Mucosa of rectum (tissue), 2 donors: ENCODE results near the gene LPP.
A peak's percentile ranks its signal among the peaks of the same experiment; 100 is the strongest.

Source experiments
- H3K27ac ChIP-seq, 2 donors: one replicate each; pipeline ENCODE4 v1.7.0; 2013; ENCODE audit warnings: inconsistent platforms in 2 of 2, low read depth in 2 of 2, low read length in 2 of 2
- H3K27me3 ChIP-seq, 2 donors: one replicate each; pipeline ENCODE4 v1.7.0; 2013; ENCODE audit warnings: low read length in 2 of 2; ENCODE audit not compliant: control insufficient read depth in 2 of 2, insufficient read depth in 2 of 2
- H3K36me3 ChIP-seq, 2 donors: one replicate each; pipeline ENCODE4 v1.7.0; 2013; ENCODE audit warnings: low read length in 2 of 2; ENCODE audit not compliant: control insufficient read depth in 2 of 2, insufficient read depth in 2 of 2
- H3K4me1 ChIP-seq, 2 donors: one replicate each; pipeline ENCODE4 v1.7.0; 2013; ENCODE audit warnings: low read length in 2 of 2, mild to moderate bottlenecking in 1 of 2; ENCODE audit not compliant: control insufficient read depth in 2 of 2, insufficient read depth in 2 of 2
- H3K4me3 ChIP-seq, 2 donors: one replicate each; pipeline ENCODE4 v1.7.0; 2013; ENCODE audit warnings: low read length in 2 of 2
- H3K9ac ChIP-seq, 2 donors: one replicate each; pipeline ENCODE4 v1.7.0; 2013; ENCODE audit warnings: low read length in 2 of 2, low read depth in 1 of 2, mild to moderate bottlenecking in 1 of 2
- H3K9me3 ChIP-seq, 2 donors: one replicate each; pipeline ENCODE4 v1.7.0; 2013; ENCODE audit warnings: low read length in 2 of 2; ENCODE audit not compliant: control insufficient read depth in 2 of 2
- donor health status: healthy.
- donor health status: Normal muscosa, but diverticular disease.

LPP gene

DNA sequence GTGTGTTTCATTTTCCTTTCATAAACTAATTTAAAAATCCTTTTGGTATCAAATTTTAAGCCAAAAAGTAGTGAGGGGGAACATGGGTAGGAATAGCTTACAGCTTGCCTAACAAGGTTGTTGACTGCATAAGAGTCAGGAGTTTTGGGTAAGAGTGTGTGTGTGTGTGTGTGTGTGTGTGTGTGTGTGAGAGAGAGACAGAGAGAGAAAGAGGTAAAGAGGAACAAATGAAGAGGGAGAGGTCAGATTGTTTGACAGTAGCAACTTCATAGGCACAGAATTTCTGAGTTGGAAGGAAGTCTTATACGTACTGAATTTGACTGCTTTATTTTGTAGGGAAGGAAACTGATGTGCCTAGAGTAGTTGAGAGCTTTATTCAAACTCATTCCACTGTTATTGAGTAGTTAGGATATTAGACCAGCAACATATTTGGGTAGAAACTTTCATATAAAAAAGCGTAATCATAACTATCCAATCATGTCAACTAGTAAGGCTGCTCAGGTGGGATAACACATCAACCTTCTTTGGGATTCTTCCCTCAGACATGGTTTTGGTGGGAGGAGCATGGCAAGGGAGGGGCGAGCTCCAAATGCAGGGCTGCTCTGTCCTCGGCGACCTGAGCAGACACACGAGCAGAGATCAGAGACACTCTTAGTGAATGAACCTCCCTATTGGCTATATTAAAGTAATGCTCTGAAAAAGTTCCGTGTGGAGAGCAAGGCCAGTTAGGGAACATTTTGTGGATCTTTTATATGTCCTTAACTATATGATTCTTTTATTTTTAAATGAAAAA, 86.4 kb downstream of the LPP start:
- Histone ChIP-seq H3K27ac (no peak overlapping the region), H3K4me3 (no peak overlapping the region), H3K9me3 (no peaks in the 10 kb centered on the region), H3K36me3 (peaks cover 4 to 8% of the 10 kb centered on the region in 2 donors), H3K4me1 (peaks cover 0 to 11% of the 10 kb centered on the region in 2 donors), H3K9ac (no peak overlapping the region), H3K27me3 (no peaks in the 10 kb centered on the region)

DNA sequence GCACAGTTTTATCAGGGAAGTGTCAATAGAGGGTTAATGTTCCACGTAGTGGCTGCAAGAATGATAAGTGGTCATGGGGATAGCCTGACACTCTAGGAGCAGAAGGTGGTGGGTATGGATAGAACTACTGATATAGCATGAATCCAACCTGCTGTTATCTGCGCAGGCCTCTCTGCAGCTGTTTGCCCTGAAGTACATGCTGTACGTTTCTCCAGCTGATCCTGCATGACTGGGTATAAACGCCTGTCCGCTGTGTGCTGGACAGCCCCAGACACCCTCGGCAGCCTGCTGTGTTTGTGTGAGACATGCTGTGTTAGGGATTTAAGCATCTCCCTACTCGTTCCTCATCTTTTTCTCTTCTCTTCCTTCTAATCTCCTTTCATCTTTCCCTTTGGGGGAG, 87.1 kb downstream of the LPP start:
- H3K27ac ChIP-seq = no peak overlapping the region
- no peaks in the 10 kb centered on the region for H3K9me3 ChIP-seq
- H3K36me3 ChIP-seq = peaks cover 4 to 8% of the 10 kb centered on the region in 2 donors
- no peak overlapping the region for H3K4me3 ChIP-seq
- no peaks in the 10 kb centered on the region for H3K27me3 ChIP-seq
- peaks cover 0 to 13% of the 10 kb centered on the region in 2 donors for H3K4me1 ChIP-seq
- no peak overlapping the region for H3K9ac ChIP-seq

DNA sequence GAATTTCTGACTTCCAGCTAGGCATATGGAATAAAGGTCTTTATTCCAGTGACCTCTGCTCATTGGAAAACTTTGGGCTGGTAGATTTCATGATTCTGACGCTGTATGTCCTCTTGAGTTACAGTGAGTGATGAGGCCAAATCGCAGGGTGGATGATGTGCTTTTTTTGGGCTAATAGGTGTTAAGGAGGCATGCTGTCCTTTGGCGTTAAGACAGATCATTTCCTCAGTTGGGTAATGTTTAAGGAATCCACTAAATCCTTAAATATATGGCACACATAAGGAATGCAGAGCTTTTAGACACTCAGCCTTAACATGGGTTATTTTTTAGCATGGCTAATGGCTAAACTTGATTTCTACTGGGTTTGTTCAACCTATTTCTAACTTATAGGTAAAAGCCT, 87.9 kb downstream of the LPP start:
- H3K9ac ChIP-seq = no peak overlapping the region
- H3K36me3 ChIP-seq = peaks cover 4 to 5% of the 10 kb centered on the region in 2 donors
- no peaks in the 10 kb centered on the region for H3K9me3 ChIP-seq
- H3K4me1 ChIP-seq = peaks cover 0 to 13% of the 10 kb centered on the region in 2 donors
- H3K4me3 ChIP-seq = no peak overlapping the region
- no peak overlapping the region for H3K27ac ChIP-seq
- H3K27me3 ChIP-seq = no peaks in the 10 kb centered on the region

DNA sequence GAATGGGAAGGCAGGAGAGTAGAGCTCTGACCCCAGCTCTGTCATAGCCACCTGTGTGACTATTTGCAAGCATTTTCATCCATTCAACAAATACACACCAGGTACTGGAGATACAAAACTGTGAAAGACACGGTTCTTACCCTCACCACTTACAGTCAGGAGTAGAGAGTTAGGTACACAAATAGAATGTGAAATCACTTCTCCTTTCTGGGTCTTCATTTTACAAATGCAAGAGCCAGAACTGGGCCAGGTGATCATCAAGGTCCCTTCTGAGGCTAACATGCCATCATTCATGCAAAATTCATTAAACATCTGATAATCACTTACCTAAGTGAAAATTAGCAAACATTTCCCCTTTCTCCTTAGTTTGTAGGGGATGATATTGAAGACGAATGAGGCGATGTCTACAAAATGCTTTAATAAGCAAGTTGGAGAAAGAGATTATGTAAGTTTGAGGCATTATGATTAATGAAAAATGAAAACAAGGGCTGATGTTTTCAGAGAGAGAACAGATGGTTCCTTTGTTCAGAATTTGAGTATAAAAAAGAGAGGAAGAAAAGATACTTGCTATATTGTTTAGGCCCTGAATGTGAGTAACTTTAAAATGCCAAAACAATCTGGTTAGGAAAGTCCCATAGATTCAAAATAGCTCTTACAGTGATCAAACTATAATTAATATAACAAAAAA, 88.6 kb downstream of the LPP start:
- Histone ChIP-seq H3K4me1 (peaks cover 0 to 13% of the 10 kb centered on the region in 2 donors), H3K9ac (no peak overlapping the region)

DNA sequence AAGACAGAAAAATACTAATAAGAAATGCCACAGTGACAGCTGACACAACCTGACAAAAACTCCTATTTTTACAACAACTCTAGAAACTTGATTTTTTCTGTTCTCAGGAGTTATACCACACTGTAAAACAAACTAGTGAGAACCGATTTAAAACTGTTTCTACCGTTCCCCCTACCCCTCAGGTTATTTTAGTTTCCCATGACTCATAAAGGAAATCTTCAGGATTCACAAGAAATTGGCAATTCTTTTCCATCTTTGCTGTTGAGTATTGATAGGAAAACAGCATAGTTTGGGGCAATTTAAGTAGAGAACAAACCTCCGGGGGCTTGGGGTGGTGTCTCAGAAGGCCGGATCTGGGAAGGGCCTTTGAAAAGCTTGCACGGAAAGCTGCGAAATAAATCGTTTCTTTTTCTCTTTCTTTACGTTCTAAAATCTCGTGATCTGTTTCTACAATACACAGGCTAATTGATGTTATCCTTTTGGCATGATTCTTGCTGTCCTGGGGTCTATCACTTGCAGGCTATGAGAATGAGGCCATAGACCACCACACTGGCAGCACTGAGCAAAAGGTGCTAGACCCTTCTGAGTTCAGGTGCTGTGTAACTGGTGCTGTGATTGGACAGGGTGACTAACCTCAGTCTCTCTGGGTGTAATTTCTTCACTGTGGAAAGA, 89.3 kb downstream of the LPP start:
- H3K9ac ChIP-seq = no peak overlapping the region
- H3K4me3 ChIP-seq = no peak overlapping the region
- peaks cover 4 to 5% of the 10 kb centered on the region in 2 donors for H3K36me3 ChIP-seq
- peaks cover 3 to 17% of the 10 kb centered on the region in 2 donors for H3K4me1 ChIP-seq
- peak overlapping the region in 1 of 2 donors; percentile 13 for H3K27ac ChIP-seq
- H3K27me3 ChIP-seq = no peaks in the 10 kb centered on the region
- no peaks in the 10 kb centered on the region for H3K9me3 ChIP-seq

More for the DNA sequence above, 88.6 kb downstream of the LPP start:
- Histone ChIP-seq H3K4me3 (no peak overlapping the region), H3K36me3 (peaks cover 4 to 5% of the 10 kb centered on the region in 2 donors), H3K27ac (no peak overlapping the region), H3K27me3 (no peaks in the 10 kb centered on the region), H3K9me3 (no peaks in the 10 kb centered on the region)

DNA sequence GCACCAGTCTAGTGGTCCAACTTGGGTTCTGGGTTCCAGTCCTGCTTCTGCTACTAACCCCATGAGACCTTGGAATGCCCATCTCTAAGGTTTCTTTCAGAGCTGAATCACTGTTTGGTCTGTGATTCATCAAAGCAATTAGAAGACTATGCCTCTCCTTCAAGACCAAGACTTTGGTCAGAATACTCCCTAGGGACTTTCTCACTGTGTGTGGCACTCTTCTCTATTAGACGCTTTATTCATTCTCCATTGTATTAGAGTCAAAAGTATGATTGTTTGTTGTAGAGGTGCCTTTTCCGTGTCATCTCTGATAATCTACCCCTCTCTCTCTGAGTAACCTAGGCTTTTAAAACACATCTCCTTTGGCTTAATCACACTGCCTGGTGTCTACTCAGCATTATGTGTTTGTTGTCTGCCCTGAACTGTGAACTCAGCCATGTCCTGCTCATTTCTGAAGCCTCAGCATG, 90.5 kb downstream of the LPP start:
- peaks cover 3 to 4% of the 10 kb centered on the region in 2 donors for H3K36me3 ChIP-seq
- peaks cover 3 to 26% of the 10 kb centered on the region in 2 donors for H3K4me1 ChIP-seq
- H3K9ac ChIP-seq = no peak overlapping the region
- no peak overlapping the region for H3K4me3 ChIP-seq
- no peaks in the 10 kb centered on the region for H3K27me3 ChIP-seq
- H3K27ac ChIP-seq = peak overlapping the region in 1 of 2 donors; percentile 21
- no peaks in the 10 kb centered on the region for H3K9me3 ChIP-seq

DNA sequence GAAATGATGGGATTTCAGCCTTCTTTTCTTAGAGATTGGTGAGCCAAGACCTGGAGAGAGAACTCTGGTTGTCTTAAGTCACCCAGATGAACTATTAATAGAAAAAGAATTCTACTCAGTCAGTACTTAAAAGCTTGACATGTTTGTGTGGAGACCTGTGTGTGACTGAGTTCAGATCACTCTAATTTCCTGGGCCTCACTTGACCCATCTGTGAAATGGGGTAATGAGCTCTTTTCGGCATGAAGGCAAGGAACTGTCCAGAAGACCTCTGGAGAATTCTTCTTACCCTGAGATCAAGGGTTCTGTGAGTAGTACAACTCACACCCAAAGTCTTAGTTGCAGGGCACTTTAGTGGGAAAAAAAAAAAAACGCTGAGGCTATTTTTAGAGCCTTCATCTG, 92.9 kb downstream of the LPP start:
- H3K9ac ChIP-seq = no peak overlapping the region
- H3K9me3 ChIP-seq = no peaks in the 10 kb centered on the region
- H3K27me3 ChIP-seq = no peaks in the 10 kb centered on the region
- H3K27ac ChIP-seq = no peak overlapping the region
- peaks cover 0 to 1% of the 10 kb centered on the region in 2 donors for H3K36me3 ChIP-seq
- peaks cover 9 to 26% of the 10 kb centered on the region in 2 donors for H3K4me1 ChIP-seq
- no peak overlapping the region for H3K4me3 ChIP-seq

DNA sequence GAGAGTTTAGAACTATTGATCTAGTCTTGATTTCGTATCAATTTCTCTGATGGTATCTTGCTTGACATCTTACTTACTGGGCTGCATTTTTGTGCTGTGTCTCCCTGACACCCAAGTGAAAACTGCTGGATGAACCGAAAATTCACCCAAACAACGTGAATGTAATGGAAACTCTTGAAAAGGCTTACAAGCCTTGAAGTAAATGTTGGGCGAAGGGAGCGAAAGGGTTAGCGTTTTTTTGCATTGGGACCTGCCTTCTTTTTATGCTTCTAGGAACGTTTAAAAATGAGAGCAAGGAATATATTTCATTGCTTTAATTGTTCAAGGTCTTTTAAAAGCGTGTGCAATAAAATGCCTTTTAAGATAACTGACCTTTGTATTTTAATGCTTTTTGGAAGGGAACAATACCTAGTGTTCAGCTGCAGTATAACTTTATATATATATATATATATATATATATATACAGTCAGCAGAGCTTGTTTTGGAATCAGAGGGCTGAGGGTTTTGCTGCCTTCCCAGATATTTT, 94.1 kb downstream of the LPP start:
- Histone ChIP-seq H3K27me3 (no peaks in the 10 kb centered on the region), H3K4me3 (peak overlapping the region in 1 of 2 donors; percentile 33), H3K36me3 (no peaks in the 10 kb centered on the region), H3K4me1 (peaks cover 9 to 26% of the 10 kb centered on the region in 2 donors), H3K9ac (no peak overlapping the region), H3K27ac (peak overlapping the region in 1 of 2 donors; percentile 49), H3K9me3 (no peaks in the 10 kb centered on the region)

DNA sequence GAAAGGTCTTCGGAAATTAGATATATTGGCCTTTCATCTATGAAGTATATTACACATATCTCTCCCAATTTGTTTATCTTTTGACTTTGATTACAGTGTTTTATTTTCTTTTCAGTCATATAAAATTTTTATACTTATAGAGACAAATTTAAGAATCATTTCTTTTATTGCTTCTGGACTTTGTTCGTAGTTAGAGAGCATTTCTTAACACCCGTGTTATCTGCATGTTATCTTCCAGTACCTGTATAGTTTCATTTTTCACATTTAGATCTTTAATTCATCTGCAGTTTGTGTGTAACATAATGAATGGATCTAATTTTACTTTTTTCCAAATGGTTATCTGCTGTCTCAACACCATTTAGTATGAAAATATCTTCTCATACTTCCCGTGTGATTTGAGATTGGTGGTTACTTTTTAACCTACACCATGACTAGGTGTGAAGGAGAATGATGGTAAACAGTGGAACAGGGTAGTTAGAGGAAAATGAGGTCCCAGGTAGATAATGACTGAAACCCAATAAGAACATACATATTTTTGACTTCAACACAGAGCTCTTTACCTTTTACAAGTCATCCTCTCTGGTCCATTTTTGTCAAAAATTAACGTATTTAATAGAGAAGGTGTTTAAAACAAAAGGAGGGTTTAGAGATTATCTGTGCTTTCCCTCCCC, 99.3 kb downstream of the LPP start:
- Histone ChIP-seq H3K27ac (peak overlapping the region; percentile 29 to 41), H3K36me3 (peaks cover 0 to 3% of the 10 kb centered on the region in 2 donors), H3K9me3 (no peaks in the 10 kb centered on the region), H3K4me1 (peaks cover 21 to 46% of the 10 kb centered on the region in 2 donors), H3K9ac (no peak overlapping the region), H3K4me3 (peak overlapping the region; percentile 33 to 51), H3K27me3 (no peaks in the 10 kb centered on the region)
